OCI-LY3 (cell line): ENCODE measurements around the gene GSAP.

Source experiments
- H2AFZ ChIP-seq: fragments of 200-600, 300-600 bp; shearing (Covaris generic); 2 replicates; pipeline ENCODE4 v1.6.0; 2014; ENCODE audit warnings: antibody characterized with exemption, low read depth, low read length
- H3K27ac ChIP-seq: fragments of 200-600, 300-600 bp; sonication (generic); 2 replicates; pipeline ENCODE4 v1.5.1; 2014; ENCODE audit warnings: mild to moderate bottlenecking, low read length, moderate library complexity, mixed read lengths
- H3K27me3 ChIP-seq: fragments of 200-600, 300-600 bp; sonication (generic); 2 replicates; pipeline ENCODE4 v1.6.1; 2014; ENCODE audit warnings: low read depth, low read length, mixed read lengths
- H3K36me3 ChIP-seq: fragments of 200-600, 300-600 bp; sonication (generic); replicated peaks from 2 replicates; pipeline ENCODE3; 2014; ENCODE audit warnings: low read depth, low read length, mixed read lengths
- H3K4me1 ChIP-seq: fragments of 300-600, 200-600 bp; sonication (generic); 2 replicates; pipeline ENCODE4 v1.6.1; 2014; ENCODE audit warnings: low read length, mixed read lengths
- H3K4me2 ChIP-seq: fragments of 200-600, 300-600 bp; sonication (generic); 2 replicates; pipeline ENCODE4 v1.6.1; 2014; ENCODE audit warnings: low read length, mixed read lengths
- H3K4me3 ChIP-seq: fragments of 300-600, 200-600 bp; sonication (generic); 2 replicates; pipeline ENCODE4 v1.5.1; 2014; ENCODE audit warnings: antibody characterized with exemption, mild to moderate bottlenecking, low read length, moderate library complexity
- H3K79me2 ChIP-seq: fragments of 300-600, 200-600 bp; shearing (Covaris generic); 2 replicates; pipeline ENCODE4 v1.6.1; 2014; ENCODE audit warnings: mild to moderate bottlenecking, low read length, mixed read lengths
- H3K9ac ChIP-seq: fragments of 300-600, 200-600 bp; shearing (Covaris generic); 2 replicates; pipeline ENCODE4 v1.6.0; 2014; ENCODE audit warnings: mild to moderate bottlenecking, low read length, moderate library complexity
- H3K9me3 ChIP-seq: fragments of 200-600, 300-600 bp; shearing (Covaris generic); 2 replicates; pipeline ENCODE4 v1.6.1; 2014; ENCODE audit warnings: low read length, mixed read lengths; ENCODE audit not compliant: insufficient read depth
- H4K20me1 ChIP-seq: fragments of 200-600, 300-600 bp; sonication (generic); 2 replicates; pipeline ENCODE4 v1.6.1; 2016; ENCODE audit warnings: low read length, mixed read lengths; ENCODE audit not compliant: insufficient read depth
- EZH2phosphoT487 ChIP-seq: fragments of 200-600 bp; shearing (Covaris generic); IDR thresholded peaks from 2 replicates; pipeline ENCODE4 v1.6.1; 2018; ENCODE audit warnings: antibody characterized with exemption, mixed run types, low read depth
- TF ChIP-seq, protein P1 (sequence below): fragments of 200-600, 300-600 bp; sonication (generic); IDR thresholded peaks from 2 replicates; pipeline ENCODE4 v1.5.1; 2014; ENCODE audit warnings: antibody characterized with exemption, low read length, low read depth

The GSAP gene

DNA sequence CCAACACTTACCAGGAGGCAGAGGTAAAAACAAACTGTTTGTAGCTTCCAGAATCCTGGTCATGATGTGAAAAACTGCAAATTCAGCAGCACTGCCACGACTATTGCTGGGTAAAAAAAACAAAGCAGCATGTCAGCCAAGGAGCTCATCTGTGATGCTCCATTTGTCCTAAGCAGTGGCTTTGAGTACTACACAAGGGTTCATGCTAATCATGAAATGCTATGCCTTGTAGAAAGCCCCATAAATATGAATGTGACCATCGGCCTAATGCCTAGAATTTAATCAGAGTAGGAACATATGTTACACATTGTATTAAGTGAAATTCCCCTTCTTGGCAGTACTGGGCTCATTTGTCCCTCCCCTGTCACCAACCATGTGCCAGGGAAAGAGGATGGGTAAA is 95.4 kb downstream of the GSAP start:
- Histone ChIP-seq H3K9me3 (no peaks in the 10 kb centered on the region), H3K27me3 (no peaks in the 10 kb centered on the region), H2AFZ (no peak overlapping the region), H3K79me2 (no peaks in the 10 kb centered on the region), H3K9ac (no peak overlapping the region), H3K27ac (no peak overlapping the region), H3K4me2 (no peak overlapping the region), H4K20me1 (no peaks in the 10 kb centered on the region), H3K4me1 (no peaks in the 10 kb centered on the region), H3K4me3 (no peak overlapping the region), H3K36me3 (peaks cover 14% of the 10 kb centered on the region)
- no peak for TF ChIP-seq EZH2phosphoT487
- TF ChIP-seq, protein P1, sequence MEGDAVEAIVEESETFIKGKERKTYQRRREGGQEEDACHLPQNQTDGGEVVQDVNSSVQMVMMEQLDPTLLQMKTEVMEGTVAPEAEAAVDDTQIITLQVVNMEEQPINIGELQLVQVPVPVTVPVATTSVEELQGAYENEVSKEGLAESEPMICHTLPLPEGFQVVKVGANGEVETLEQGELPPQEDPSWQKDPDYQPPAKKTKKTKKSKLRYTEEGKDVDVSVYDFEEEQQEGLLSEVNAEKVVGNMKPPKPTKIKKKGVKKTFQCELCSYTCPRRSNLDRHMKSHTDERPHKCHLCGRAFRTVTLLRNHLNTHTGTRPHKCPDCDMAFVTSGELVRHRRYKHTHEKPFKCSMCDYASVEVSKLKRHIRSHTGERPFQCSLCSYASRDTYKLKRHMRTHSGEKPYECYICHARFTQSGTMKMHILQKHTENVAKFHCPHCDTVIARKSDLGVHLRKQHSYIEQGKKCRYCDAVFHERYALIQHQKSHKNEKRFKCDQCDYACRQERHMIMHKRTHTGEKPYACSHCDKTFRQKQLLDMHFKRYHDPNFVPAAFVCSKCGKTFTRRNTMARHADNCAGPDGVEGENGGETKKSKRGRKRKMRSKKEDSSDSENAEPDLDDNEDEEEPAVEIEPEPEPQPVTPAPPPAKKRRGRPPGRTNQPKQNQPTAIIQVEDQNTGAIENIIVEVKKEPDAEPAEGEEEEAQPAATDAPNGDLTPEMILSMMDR, result no peak

DNA sequence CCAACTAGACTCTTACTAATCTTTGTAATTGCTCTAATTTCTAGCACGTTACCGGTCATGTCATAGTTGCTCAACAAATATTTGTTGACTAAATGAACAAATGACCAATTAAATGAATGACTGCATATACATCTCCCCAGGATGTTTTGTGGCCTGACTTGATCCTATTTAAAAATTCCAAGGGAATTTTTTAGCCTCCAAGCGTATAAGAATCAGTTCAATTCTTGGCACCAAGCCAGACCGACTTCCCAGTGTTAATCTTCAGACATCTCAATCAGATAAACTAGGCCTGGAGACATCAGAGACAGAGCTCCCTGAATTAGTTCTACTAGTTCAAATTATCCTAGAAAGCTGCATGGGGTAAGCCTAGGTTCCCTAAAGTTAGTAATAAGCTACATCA is 96.0 kb downstream of the GSAP start:
- Histone ChIP-seq H3K9me3 (no peaks in the 10 kb centered on the region), H3K4me3 (no peak overlapping the region), H3K4me1 (no peaks in the 10 kb centered on the region), H2AFZ (no peak overlapping the region), H3K79me2 (no peaks in the 10 kb centered on the region), H3K27ac (no peak overlapping the region), H3K36me3 (peaks cover 14% of the 10 kb centered on the region), H3K27me3 (no peaks in the 10 kb centered on the region), H3K4me2 (no peak overlapping the region), H4K20me1 (no peaks in the 10 kb centered on the region), H3K9ac (no peak overlapping the region)
- TF ChIP-seq, protein P1, result no peak
- no peak for TF ChIP-seq EZH2phosphoT487

DNA sequence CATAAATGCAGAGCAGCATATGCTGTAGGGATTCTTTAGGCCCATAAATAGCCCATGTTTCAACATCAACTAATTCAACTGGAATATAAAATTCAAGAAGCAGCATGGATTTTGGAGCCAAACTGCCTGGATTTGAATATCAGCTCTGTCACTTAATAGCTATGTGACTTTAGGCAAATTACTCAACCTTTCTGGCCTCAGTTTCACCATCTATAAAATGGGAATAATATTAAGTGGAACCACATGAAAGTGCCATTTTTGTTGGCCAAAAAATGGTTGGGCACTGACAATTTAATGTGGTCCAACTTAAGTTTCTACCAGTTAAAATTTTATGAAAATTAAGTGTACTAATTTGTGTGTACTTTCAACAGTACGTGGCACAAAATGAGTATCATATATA is 98.1 kb downstream of the GSAP start:
- H3K79me2 ChIP-seq, result no peaks in the 10 kb centered on the region
- TF ChIP-seq, protein P1, result no peak
- TF ChIP-seq EZH2phosphoT487, result no peak

DNA sequence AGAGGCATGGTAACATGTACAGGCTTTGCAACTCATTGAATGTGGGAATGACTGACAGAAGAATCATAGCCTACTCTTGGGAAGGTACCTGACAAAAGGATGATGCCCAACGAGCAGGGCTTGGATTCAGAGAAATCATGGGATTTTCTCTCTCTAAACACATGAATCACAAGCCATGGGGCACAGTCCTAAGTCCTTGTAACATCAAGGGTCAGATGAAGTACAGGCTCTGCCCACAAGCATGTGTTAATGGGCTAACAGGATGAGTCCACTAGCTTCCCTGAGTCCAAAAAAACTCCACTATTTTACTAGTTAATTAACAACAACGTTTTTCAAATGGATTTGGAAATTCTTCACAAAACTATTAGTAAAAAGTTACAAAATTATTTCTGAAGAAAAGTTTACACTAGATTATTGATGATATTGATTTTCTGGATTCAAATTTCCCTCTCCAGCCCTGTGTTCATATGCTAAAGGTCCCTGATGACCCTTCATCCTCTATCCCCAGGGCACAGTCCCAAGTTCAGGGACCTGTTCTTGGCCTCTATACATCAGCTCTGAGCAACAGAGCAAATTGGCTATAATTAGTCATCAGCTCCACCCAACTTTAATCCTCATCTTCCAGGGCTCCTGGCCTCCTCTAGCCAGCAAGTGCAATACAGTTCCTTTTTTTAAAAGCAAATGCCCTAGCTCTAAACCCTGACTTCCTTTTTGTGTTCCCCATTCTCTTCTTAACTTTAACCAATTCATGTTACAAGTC is 99.8 kb downstream of the GSAP start:
- H3K4me3 ChIP-seq, result no peak overlapping the region
- no peak overlapping the region for H2AFZ ChIP-seq
- H3K4me2 ChIP-seq, result no peak overlapping the region
- no peaks in the 10 kb centered on the region for H3K79me2 ChIP-seq
- no peaks in the 10 kb centered on the region for H3K27me3 ChIP-seq
- no peaks in the 10 kb centered on the region for H3K9me3 ChIP-seq
- no peaks in the 10 kb centered on the region for H3K4me1 ChIP-seq
- H3K36me3 ChIP-seq, result peaks cover 21% of the 10 kb centered on the region
- no peak overlapping the region for H3K9ac ChIP-seq
- H3K27ac ChIP-seq, result no peak overlapping the region
- TF ChIP-seq, protein P1, result no peak
- H4K20me1 ChIP-seq, result no peaks in the 10 kb centered on the region

More for the DNA sequence above, 98.1 kb downstream of the GSAP start:
- H3K9me3 ChIP-seq, result no peaks in the 10 kb centered on the region
- H2AFZ ChIP-seq, result no peak overlapping the region
- no peaks in the 10 kb centered on the region for H3K27me3 ChIP-seq
- H3K4me1 ChIP-seq, result no peaks in the 10 kb centered on the region
- no peak overlapping the region for H3K9ac ChIP-seq
- H3K27ac ChIP-seq, result no peak overlapping the region
- H4K20me1 ChIP-seq, result no peaks in the 10 kb centered on the region
- H3K36me3 ChIP-seq, result peaks cover 15% of the 10 kb centered on the region
- no peak overlapping the region for H3K4me3 ChIP-seq
- H3K4me2 ChIP-seq, result no peak overlapping the region
